Middle frontal gyrus (tissue), 1 donor: ENCODE data around the gene SUSD1.
"Not testable (repeated sequence)": the region's sequence is repeated elsewhere in the genome, so short reads cannot be mapped to it uniquely, and the experiment has no call there.

Experiments
- DNase-seq: peaks from one replicate; pipeline ENCODE4 v3.0.0-alpha.2; 2015; ENCODE audit warnings: low spot score; ENCODE audit errors: extremely low spot score

SUSD1 gene

DNA sequence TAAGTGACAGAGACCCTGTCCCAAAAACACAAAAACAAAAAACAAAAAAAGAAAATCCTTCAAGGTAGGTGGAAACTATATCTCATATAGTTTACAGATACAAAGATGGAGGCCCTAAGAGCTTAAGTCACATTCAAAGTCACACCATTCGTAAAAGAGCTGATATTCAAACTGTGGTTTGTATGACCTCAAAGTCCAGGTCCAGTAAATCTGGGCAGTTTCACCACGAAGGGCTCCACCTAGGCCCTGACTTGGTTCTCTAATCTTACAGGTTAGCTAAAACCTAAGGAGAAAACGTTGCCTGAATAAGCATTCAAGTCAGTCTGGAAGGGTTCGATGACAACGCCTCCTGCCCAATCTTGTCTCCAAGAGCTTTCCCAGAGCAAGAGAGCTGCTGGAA lies 44.1 kb downstream of the SUSD1 start:
- no peak for DNase-seq

DNA sequence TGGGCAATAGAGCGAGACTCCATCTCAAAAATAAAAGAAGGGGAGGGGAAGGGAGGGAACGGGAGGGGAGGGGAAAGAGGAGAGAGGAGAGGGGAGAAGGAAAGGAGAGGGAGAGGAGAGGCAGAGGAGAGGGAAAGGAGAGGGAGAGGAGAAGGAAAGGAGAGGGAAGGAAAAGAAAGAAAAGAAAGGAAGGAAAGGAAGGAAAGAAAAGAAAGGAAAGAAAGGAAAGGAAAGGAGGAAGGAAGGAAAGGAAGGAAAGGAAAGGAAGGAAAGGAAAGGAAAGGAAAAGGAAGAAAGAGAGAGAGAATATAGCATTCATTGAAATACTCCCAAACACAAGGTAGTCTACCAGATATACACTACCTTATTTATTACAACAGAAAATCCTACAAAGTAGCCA lies 44.8 kb downstream of the SUSD1 start:
- DNase-seq: no peak

DNA sequence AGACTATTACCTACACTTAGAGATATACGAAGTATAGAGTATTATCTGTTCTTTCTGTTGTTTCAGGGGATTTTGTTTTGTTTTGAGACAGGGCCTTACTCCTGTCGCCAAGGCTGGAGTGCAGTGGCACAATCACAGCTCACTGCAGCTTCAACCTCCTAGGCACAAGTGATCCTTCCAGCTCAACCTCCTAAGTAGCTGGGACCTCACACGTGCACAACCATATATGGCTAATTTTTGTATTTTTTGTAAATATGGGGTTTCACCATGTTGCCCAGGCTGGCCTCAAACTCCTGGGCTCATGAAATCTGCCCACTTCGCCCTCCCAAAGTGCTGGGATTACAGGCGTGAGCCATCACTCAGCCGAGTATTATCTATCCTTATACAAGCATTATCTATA lies 45.9 kb downstream of the SUSD1 start:
- DNase-seq: no peak

DNA sequence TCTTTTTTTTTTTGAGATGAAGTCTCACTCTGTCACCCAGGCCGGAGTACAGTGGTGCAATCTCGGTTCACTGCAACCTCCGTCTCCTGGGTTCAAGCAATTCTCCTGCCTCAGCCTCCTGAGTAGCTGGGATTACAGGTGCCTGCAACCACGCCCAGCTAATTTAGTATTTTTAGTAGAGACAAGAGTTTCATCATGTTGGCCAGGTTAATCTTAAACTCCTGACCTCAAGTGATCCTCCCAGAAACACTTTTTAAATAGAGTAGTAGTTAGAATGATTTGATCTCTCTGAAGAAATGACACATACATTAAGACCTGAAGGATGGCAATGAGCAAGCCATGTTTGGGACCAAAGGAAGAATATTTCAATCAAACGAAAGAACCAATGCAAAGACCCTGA lies 46.7 kb downstream of the SUSD1 start:
- not testable (repeated sequence) for DNase-seq

DNA sequence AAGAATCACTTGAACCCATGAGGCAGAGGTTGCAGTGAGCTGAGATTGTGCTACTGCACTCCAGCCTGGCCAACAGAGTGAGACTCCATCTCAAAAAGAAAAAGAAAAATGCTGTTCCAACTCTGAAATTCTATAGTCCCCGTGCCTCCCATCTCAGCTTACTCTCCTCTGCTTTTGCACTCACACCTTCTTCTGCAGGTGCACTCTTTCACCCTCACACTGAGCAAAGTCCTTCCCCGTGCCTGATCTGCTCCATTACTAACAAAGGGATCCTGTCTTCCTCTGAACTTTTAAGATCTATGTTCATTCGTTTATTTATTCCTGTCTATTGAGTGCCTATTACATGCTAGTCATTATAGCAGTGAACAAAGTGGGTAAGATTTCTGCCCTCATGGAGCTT lies 47.8 kb downstream of the SUSD1 start:
- DNase-seq: no peak

DNA sequence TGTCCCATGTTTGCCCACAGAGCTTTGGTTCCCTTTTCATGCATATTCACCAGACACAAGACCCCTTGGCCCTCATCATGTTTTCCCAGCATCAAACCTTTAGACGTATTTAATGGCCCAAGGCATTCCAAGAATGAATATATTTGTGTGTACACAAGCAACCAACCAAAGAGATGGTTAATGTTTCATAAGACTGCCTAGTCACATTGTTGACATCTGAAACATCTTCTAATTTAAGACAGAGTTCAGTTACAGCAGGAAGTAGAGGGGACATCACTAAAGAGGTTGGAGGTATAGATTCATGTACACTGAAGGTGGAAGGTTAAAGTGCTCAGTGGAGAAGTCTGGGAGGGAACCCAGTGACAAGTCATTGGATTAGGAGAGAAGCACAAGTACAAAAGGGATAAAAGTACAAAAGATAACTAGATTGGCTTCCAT lies 49.1 kb downstream of the SUSD1 start:
- DNase-seq: no peak

DNA sequence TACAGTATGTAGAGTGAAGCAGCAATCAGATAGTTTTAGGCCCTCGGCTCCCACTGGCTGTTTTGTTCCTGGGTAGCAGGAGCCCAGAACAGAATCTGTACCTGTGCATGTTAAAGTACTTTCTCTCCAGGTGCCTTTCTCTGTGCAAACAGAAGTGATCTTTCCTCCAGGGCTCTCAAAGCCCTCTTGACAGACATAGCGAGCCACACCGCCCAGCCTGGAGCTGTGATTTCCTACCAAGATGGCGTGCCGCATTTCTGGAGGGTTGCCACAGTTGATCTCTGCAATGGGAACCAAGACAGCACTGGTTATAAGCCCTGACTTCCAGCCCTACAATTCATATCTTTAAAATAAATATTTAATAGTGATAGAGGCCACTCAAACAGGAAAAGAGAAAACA lies 50.9 kb downstream of the SUSD1 start:
- DNase-seq: no peak

DNA sequence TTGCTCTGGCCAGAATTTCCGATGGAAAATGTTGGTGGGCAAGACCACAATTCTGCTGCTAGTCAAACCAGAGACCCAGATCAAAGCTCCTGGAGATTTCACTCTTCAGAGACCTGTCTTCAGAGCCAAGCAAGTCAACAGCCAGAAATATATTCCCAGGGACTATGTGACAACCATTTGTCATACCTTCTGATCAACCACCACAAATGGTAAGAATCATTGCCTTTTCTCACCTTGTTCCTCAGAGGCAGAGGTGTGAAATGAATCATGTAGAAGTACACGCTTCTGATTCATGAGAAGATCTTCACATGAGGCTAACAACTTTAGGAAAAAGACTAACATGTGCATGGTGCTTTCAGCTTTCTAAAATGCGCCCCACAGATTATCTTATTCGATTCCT lies 53.5 kb downstream of the SUSD1 start:
- DNase-seq: no peak

DNA sequence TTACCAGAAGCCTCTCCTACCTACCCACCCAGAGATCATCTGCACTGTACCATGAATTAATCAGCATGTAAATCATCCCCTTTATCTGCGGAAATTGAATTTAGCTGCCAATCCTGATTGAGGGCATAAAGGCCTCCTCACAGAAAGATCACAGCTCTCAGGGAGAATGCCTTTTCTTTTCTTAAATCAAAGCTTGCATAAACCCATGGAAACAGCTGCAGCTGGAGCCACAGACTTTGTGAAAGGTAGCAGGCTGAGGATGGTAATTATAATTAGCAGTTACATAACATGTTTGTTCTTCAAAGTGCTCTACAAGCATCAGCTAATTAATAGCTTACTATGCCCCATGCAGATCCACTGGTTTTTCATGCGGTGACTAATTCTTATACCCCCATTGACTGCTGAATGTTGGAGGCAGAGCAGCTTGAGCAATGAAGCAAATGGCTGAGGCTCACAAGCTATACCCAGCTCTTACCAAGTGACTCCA lies 54.6 kb downstream of the SUSD1 start:
- no peak for DNase-seq

DNA sequence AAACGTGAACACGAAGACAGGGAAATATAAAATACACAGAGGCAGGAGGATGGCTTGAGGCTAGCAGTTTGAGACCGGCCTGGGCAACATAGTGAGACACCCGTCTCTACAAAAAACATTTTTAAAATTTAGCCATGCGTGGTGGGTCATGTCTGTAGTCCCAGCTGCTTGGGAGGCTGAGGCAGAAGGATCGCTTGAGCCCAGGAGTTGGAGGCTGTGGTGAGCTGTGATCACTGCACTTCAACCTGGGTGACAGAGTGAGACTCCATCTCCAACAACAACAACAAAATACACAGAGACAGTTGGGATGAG lies 55.1 kb downstream of the SUSD1 start:
- no peak for DNase-seq

DNA sequence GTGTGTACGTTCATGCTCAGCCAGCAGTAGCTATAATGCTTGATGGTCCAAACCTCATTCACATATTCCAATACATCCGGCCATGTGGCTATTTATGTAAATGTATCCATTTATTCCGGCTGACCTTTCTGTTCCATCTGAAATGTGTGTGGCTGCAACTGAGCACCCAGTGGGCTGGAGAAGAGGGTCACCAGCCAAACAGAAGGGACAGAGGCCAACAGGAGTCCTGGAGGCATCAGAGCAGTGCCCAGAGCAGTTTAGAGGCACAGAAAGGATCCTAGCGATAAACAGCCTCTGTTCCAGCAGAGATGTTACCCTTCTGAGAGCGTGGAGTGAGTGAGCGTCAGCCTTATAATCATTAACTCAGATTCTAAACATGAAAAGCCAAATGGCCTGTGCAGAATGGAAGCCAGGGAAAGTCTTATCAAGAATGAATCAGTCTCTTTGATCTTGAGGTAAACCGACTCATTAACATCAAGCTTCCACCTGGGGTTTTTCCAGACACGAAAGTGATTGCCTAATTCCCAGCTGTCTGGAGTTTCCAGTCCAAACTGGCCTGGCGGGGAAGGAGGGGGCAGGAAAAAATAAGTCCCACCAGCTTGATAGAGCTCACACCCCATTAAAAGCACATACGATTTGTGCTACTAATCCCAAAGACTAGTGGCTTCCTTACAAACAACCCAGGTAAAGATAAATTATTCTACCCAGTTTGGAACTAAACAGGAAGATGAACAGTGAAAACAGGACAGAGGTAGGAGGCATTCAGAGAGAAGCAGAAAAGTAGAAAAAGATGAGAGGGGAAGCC lies 55.7 kb downstream of the SUSD1 start:
- DNase-seq: no peak

DNA sequence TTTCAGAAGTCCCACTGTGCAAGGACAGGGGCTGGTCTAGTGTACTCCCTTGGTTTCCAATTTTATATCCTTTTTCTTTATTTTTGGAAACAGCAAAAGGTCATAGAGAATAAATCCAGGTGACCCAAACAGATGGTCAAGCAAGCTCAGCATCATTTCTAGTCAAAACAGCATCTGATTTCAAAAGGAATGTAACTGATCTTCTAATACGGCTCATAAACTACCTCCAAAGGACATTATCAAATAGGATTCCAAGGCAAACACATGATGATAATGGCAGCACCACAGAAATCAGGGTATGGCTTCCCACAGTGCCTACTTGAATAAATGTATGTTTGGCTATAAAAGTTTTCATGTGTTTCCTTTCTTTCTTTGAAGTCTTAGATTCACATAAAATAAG lies 57.1 kb downstream of the SUSD1 start:
- no peak for DNase-seq

DNA sequence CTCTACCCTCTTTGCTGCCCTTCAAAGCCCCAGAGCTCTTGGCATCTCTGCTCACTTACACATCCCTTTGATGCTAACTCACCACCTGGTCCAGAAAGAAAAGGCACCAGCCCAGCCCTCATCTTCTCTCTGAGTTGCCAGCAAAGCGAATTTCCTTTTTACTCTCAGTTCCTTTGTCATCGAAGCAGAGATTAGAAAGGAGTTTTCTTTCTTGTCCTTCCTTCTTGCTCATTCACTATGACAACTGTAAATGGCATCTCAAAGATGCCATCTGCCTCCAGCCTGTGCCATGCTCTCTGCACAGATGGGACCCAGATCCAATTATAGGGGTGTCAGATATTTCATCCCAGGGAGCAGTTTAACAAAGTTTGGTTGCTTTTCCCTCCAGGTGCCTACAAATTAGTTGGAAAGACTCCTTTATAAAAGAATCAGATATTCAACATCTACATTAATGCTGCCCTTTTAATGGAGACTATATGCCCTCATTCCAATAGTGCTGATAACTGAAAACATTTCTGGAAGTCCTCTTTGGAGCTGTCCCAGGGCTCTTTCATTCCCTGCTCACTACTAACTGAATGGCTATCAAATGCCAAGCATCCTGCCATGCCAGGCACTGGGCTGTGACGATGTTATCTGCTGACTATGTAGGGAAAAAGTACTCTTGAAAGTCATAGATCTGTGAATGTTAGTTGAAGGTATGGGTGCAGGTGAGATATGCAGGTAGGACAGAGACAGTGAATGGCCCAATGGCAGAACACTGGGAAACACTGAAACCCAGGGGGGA lies 58.9 kb downstream of the SUSD1 start:
- no peak for DNase-seq

DNA sequence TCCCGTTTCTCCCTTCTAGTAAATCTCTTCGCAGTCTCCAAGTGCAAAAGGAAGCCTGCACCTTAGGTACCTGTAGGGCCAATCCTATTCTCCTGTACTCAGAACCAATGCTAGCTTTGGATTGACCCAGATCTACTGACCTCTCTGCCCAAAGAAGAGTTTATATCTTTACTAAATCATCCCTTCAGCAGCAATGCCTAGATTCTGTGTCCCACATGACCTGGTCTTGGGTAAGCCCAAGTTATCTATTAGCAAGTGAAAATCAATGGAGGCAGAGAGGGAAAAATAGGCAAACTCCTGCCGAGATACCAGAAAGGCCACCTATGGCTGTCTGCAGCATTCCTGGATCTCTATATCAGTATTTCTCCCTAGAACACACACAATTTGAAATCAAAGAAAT lies 60.0 kb downstream of the SUSD1 start:
- no peak for DNase-seq

DNA sequence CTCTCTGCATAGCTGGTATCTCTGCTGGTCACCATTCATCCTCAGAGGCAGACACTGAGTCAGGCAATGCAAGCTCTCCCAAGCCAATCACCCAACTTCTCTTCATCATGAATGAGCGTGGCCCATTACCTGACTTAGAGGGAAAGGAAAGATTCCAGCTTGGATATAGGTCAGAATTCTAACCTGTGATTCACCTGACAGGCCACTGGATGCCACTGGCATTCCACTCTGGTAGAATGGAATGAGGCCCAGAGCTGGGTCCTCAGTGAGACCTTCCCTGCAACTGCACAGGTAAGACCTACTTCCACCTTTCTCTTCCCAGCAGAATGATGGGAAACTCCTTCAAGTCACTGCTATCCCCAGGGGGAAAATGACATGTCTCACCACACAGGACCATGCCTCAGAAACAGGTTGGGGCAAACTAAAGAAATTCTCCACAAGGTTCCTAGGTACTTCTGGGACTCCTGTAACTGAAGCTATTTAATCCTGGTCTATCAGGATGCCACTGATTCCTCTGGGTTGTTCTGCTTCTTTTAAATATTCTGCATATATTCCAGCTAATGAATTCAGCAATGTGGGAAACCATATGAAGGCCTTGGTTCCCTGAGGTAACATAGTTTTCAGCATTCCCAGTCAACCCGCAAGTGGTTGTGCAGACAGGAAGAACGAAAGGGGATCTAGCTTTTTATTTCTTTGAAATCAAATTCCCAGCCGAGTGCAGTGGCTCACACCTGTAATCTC lies 62.0 kb downstream of the SUSD1 start:
- no peak for DNase-seq

DNA sequence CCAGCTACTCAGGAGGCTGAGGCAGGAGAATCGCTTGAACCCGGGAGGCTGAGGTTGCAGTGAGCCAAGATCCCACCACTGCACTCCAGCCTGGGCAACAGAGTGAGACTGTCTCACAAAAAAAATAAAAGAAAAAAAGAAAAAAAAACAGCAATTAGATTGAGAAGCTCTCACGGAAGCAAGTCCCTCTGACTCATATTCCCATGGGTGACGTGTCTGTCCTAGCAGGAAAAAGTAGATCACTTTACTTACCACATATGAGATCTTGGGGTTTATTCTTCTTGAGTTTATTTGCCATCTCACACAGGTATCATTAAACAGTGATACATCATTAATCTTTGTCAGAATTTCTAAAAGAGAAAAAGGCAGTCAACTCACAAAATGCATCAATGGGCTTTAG lies 62.6 kb downstream of the SUSD1 start:
- DNase-seq: no peak

DNA sequence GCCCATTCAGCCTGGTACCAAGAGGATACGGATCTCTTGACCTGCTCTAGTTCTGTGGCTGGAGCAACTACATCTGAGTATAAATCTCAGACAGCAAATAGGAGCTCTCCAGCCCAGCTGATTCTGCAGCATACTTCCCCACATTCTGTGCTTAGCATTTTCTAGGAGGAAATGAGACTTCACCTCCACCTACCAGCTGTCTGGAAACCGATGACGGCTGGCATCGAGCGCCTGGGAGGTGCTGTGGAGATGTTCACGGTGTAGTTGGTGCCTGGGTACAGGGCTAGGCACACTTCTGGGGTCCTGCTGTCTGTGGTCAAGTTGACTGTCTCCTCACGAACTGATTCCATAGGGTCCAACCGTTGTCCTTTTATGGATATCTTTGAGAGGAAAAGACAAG lies 63.6 kb downstream of the SUSD1 start:
- no peak for DNase-seq

DNA sequence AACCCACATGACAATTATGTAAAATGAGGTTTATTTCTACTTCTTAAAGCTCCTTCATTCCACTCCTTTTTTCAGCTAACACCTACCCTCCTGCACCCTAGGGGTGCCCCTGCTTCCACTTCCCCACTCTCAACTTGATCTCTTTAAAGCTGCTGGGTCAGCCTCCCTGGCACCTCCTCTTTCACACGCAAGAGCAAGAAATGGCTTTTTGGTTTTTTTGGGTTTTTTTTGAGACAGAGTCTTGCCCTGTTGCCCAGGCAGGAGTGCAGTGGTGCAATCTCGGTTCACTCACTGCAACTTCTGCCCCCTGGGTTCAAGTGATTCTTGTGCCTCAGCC lies 64.4 kb downstream of the SUSD1 start:
- DNase-seq: no peak

DNA sequence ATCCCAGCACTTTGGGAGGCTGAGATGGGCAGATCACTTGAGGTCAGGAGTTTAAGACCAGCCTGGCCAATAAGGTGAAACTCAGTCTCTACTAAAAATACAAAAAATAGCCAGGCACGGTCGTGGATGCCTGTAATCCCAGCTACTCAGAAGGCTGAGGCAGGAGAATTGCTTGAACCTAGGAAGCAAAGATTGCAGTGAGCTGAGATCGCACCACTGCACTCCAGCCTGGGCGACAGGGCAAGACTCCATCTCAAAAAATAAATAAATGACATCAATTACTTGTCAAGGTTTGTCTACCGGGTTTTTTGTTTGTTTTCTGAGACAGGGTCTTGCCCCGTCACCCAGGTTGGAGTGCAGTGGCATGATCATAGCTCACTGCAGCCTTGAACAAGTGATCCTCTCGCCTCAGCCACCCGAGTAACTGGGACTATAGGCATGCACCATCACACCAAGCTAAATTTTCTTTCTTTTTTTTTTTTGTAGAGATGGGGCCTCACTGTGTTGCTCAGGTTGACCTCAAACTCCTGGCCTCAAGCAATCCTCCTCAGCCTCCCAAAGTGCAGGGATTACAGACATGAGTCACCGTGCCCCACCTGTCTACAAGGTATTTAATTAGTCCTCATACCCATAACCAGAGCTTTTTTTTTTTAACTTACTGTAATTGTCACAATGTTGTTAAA lies 64.9 kb downstream of the SUSD1 start:
- DNase-seq: no peak

DNA sequence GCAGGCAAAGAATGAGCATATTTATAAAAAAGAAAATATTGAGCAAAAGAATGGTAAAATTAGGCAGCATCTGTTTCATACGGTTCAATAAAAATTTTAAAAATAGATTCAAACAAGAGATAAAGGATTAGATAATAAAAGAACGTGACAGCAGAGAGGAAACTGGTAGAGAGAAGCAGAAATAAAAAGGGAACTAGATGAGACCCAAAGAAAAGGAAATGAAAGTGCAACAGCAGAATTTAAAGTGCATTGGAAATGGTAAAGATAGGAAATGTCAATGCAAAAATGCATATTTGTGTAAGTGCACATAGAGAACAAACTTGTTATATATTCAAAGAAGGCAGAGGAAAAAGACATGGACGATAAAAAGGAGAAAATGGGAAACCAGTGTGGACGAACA lies 70.2 kb downstream of the SUSD1 start:
- DNase-seq: no peak

DNA sequence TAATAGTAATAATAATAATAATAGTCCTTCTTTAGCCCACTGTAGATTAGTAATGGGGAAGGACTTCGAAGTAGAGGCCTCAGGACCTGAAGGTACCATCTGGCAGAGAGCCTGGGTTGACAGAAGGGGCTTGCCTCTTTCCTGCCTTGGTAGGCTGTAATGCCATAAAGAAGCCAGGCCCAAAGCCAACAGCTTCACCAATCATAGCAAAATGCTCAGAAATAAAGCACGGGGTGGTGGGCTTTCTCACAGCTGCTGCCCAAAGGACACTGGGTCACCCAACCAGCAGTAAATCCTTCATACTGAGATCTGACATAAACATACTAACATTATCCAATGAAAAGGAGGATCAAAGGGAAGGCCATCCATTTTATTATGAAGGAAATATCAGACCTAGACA lies 70.7 kb downstream of the SUSD1 start:
- no peak for DNase-seq

DNA sequence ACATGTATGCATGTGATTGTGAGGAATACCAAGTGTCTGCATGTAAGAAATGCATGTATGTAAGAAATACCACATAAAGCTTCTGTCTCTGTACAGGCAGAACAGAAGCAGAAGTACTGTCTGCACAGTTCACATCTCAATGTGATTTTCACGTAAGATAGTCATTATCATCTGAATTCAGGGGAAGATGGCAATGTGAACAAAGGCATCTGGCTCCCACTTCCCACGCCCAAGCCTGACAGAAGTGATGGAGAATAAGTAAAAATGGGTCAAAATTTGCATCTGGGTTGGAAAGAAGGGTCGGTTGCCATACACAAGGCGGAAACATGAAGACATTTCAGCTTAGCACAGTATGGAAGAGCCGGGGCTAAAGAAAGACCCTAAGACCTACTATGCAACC lies 71.7 kb downstream of the SUSD1 start:
- DNase-seq: no peak
